Heart left ventricle (tissue), 13 donors: Measurements from ENCODE around the gene RRP7A.

Experiments
- POLR2A ChIP-seq, 2 donors: fragments of 450-650 bp; IDR thresholded peaks; one replicate each; pipeline ENCODE4 v1.6.1; 2017; ENCODE audit warnings: antibody characterized with exemption in 2 of 2, mild to moderate bottlenecking in 2 of 2, moderate library complexity in 2 of 2
- TF ChIP-seq, protein P1 (sequence below), 12 donors: fragments of 200-600 bp; sonication (generic) in 4 of 12; IDR thresholded peaks; one replicate each; pipeline versions ENCODE4 v1.5.0 to v1.8.0; 2018 to 2022; ENCODE audit warnings: antibody characterized with exemption in 12 of 12, mild to moderate bottlenecking in 5 of 12
- donor health status: ischemic (EF 13 %, LVEDD 7.1; RV severe dilation, severe dysfunction).
- donor health status: DM: no; HTN: yes; CAD: no.
- donor health status: DM: no; HTN: no; CAD: no.
- donor health status: ischemic (EF 25% LVEDD 6.9; RV normal size, moderate dysfunction).
- donor health status: ischemic (EF 25% LVEDD 5.7; RV mildly dilated, moderate dysfunction).
- donor health status: ischemic (EF 35%, LVEDD 5.7; RV mildly dilated, moderate dysfunction).
- donor health status: nonischemic (EF 11% LVEDD 7.7; RV severe dilation, severe dysfunction).
- donor health status: DM: yes; HTN: yes; CAD: no.
- donor health status: PGD.
- donor health status: ischemic (EF 29% LVEDD 5.4; RV normal size, mild dysfunction).
- donor health status: nonischemic (EF 23%, LVEDD 6.1; RV moderate dilation, normal function).

DNA sequence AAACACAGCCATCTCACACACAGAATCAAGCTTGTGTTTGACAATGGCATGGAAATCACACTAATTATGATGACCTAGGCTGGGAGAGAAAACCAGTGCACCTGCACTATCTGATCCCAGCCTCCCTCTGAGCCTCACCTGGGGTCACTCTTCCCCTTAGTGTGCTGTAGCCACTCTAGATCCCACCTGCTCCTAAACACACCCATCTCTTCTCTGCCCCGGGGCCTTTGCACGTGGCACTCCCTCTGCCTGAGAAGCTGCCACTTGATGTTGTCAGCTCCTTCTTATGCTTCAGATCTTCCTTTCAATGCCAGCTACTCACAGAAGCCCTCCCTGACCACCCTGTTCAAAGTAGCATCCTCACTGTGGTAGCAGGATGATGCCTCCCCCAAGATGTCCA, 44.5 kb downstream of the RRP7A start:
- TF ChIP-seq, protein P1, sequence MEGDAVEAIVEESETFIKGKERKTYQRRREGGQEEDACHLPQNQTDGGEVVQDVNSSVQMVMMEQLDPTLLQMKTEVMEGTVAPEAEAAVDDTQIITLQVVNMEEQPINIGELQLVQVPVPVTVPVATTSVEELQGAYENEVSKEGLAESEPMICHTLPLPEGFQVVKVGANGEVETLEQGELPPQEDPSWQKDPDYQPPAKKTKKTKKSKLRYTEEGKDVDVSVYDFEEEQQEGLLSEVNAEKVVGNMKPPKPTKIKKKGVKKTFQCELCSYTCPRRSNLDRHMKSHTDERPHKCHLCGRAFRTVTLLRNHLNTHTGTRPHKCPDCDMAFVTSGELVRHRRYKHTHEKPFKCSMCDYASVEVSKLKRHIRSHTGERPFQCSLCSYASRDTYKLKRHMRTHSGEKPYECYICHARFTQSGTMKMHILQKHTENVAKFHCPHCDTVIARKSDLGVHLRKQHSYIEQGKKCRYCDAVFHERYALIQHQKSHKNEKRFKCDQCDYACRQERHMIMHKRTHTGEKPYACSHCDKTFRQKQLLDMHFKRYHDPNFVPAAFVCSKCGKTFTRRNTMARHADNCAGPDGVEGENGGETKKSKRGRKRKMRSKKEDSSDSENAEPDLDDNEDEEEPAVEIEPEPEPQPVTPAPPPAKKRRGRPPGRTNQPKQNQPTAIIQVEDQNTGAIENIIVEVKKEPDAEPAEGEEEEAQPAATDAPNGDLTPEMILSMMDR (IDR thresholded peaks at IDR 0.05) = no peak
- TF ChIP-seq POLR2A (IDR thresholded peaks at IDR 0.05) = no peak
